ENCODE data around the gene MAT2A. TPM values are rescaled to one million over a fixed set of nuclear protein-coding genes. Genes with fewer than 3 reads are reported as not detected.

The MAT2A gene
- polyA plus RNA-seq, 1 donor (not counting 4 experiments of a cell fraction or from before 2014, with no cell fraction given), result 353 TPM

- Histone ChIP-seq H3K9me3 (ENCODE audit: control insufficient read depth, low read depth, low read length) (no peaks in the 10 kb centered on the region), H3K79me2 (ENCODE audit: control insufficient read depth, insufficient read depth, low read length) (no peaks in the 10 kb centered on the region), H3K4me3 (ENCODE audit: control insufficient read depth in 2 of 3, extremely low read depth in 1 of 3, insufficient read depth in 2 of 3, low read depth in 1 of 3, low read length in 3 of 3) (no peak overlapping the region), H3K4me2 (ENCODE audit: control insufficient read depth, extremely low read depth, insufficient read depth, low read depth, low read length) (no peak overlapping the region), H3K36me3 (ENCODE audit: control insufficient read depth in 2 of 2, extremely low read depth in 1 of 2, insufficient read depth in 2 of 2, low read length in 2 of 2) (no peaks in the 10 kb centered on the region), H3K9ac (ENCODE audit: control insufficient read depth, extremely low read depth, insufficient read depth, low read length) (no peak overlapping the region), H4K20me1 (ENCODE audit: control insufficient read depth, extremely low read depth, insufficient read depth, low read length) (no peaks in the 10 kb centered on the region), H3K4me1 (ENCODE audit: control insufficient read depth, extremely low read depth, insufficient read depth, low read length) (no peaks in the 10 kb centered on the region), H3K9me1 (ENCODE audit: control insufficient read depth, extremely low read depth, insufficient read depth, low read length) (no peaks in the 10 kb centered on the region), H2AFZ (ENCODE audit: control insufficient read depth, low read length) (no peak overlapping the region), H3K27ac (ENCODE audit: control insufficient read depth, insufficient read depth, low read length) (no peak overlapping the region), H3K27me3 (ENCODE audit: control insufficient read depth, extremely low read depth, insufficient read depth, low read length) (no peaks in the 10 kb centered on the region)
- DNase-seq (ENCODE audit: low read depth, low spot score) (no peak), FAIRE-seq (no peak)
- dilution Hi-C loops (cut with MboI; ENCODE audit: extremely low pct_ligation_motif_present, low sequenced_read_pairs), result no loop called here
- TF ChIP-seq CTCF (optimal IDR thresholded peaks at IDR 0.05 in 1 of 3, IDR thresholded peaks at IDR 0.05 in 1 of 3, conservative IDR thresholded peaks at IDR 0.05 in 1 of 3; ENCODE audit: extremely low read depth in 1 of 3, insufficient read depth in 2 of 3, low read length in 3 of 3) (no peak), EZH2 (IDR thresholded peaks at IDR 0.05; ENCODE audit: low read length) (no peak)
Measured at GRCh38 chr2:85527787-85528186, 11.2 kb upstream of the MAT2A start.

- dilution Hi-C loops (cut with MboI; ENCODE audit: extremely low pct_ligation_motif_present, low sequenced_read_pairs), result no loop called here
- H3K4me3 ChIP-seq (ENCODE audit: control insufficient read depth in 2 of 3, extremely low read depth in 1 of 3, insufficient read depth in 2 of 3, low read depth in 1 of 3, low read length in 3 of 3), result no peak overlapping the region
- no peak overlapping the region for H3K9ac ChIP-seq (ENCODE audit: control insufficient read depth, extremely low read depth, insufficient read depth, low read length)
- no peaks in the 10 kb centered on the region for H3K9me3 ChIP-seq (ENCODE audit: control insufficient read depth, low read depth, low read length)
- no peak for DNase-seq (ENCODE audit: low read depth, low spot score)
- H3K27me3 ChIP-seq (ENCODE audit: control insufficient read depth, extremely low read depth, insufficient read depth, low read length), result no peaks in the 10 kb centered on the region
- FAIRE-seq, result no peak
- H3K36me3 ChIP-seq (ENCODE audit: control insufficient read depth in 2 of 2, extremely low read depth in 1 of 2, insufficient read depth in 2 of 2, low read length in 2 of 2), result no peaks in the 10 kb centered on the region
- no peaks in the 10 kb centered on the region for H3K9me1 ChIP-seq (ENCODE audit: control insufficient read depth, extremely low read depth, insufficient read depth, low read length)
- no peak overlapping the region for H3K27ac ChIP-seq (ENCODE audit: control insufficient read depth, insufficient read depth, low read length)
- no peaks in the 10 kb centered on the region for H3K79me2 ChIP-seq (ENCODE audit: control insufficient read depth, insufficient read depth, low read length)
- TF ChIP-seq EZH2 (IDR thresholded peaks at IDR 0.05; ENCODE audit: low read length) (no peak), CTCF (optimal IDR thresholded peaks at IDR 0.05 in 1 of 3, IDR thresholded peaks at IDR 0.05 in 1 of 3, conservative IDR thresholded peaks at IDR 0.05 in 1 of 3; ENCODE audit: extremely low read depth in 1 of 3, insufficient read depth in 2 of 3, low read length in 3 of 3) (no peak)
- no peaks in the 10 kb centered on the region for H3K4me1 ChIP-seq (ENCODE audit: control insufficient read depth, extremely low read depth, insufficient read depth, low read length)
- no peak overlapping the region for H2AFZ ChIP-seq (ENCODE audit: control insufficient read depth, low read length)
- no peaks in the 10 kb centered on the region for H4K20me1 ChIP-seq (ENCODE audit: control insufficient read depth, extremely low read depth, insufficient read depth, low read length)
- H3K4me2 ChIP-seq (ENCODE audit: control insufficient read depth, extremely low read depth, insufficient read depth, low read depth, low read length), result no peak overlapping the region
Measured at GRCh38 chr2:85528355-85528754, 10.6 kb upstream of the MAT2A start.
